Colonic mucosa (tissue), 4 donors: ENCODE measurements around the gene GRIK2. TPM values are rescaled to one million over a fixed set of nuclear protein-coding genes. Genes with fewer than 3 reads are reported as not detected.

Experiments
- DNase-seq: peaks from one replicate; pipeline ENCODE4 v3.0.0-alpha.2; 2020
- H3K27ac ChIP-seq: fragments of 200-600 bp; one replicate; pipeline ENCODE4 v1.8.0; 2021
- H3K27me3 ChIP-seq: fragments of 200-600 bp; one replicate; pipeline ENCODE4 v1.8.0; 2021
- H3K36me3 ChIP-seq: fragments of 200-600 bp; one replicate; pipeline ENCODE4 v1.8.0; 2021
- H3K4me1 ChIP-seq: fragments of 200-600 bp; one replicate; pipeline ENCODE4 v1.8.0; 2021; ENCODE audit warnings: mild to moderate bottlenecking
- H3K4me3 ChIP-seq: fragments of 200-600 bp; one replicate; pipeline ENCODE4 v1.8.0; 2021
- H3K9ac ChIP-seq, 2 donors: one replicate each; pipeline ENCODE4 v1.7.0; 2013; ENCODE audit warnings: control low read depth in 2 of 2, low read depth in 2 of 2, low read length in 2 of 2
- H3K9me3 ChIP-seq: fragments of 200-600 bp; one replicate; pipeline ENCODE4 v1.8.0; 2021
- CTCF ChIP-seq: fragments of 200-600 bp; IDR thresholded peaks from one replicate; pipeline ENCODE4 v1.8.0; 2022; ENCODE audit warnings: antibody characterized with exemption, mild to moderate bottlenecking
- intact Hi-C: fragments of 100-400 bp; cut with DNase I; formaldehyde crosslinking; loops from one replicate; pipeline ENCODE4 v1.14.1; 2022
- total RNA-seq, 2 donors: library from RNA; stranded (reverse); fragmentation: NEBNext Ultra II Directional in 1 of 2; extraction: Animal tissue kit (Norgen Biotek cat#: 25700) in 1 of 2; gene quantifications; one replicate each; pipeline ENCODE4 v1.2.1, GENCODE V29; 2021
- donor health status: healthy.
- donor health status: DM: no; HTN: no; CAD: no.
- donor health status: DM: no; HTN: no; CAD: no.

GRIK2 gene
- total RNA-seq, 2 donors from 2014 or later: 0.50 to 0.72 TPM

- intact Hi-C loops: no loop called here
- no peak for DNase-seq
- no peaks in the 10 kb centered on the region for H3K36me3 ChIP-seq
- H3K9me3 ChIP-seq: no peaks in the 10 kb centered on the region
- no peak overlapping the region for H3K9ac ChIP-seq
- TF ChIP-seq CTCF: no peak
- H3K4me3 ChIP-seq: no peak overlapping the region
- H3K27ac ChIP-seq: no peak overlapping the region
- no peaks in the 10 kb centered on the region for H3K4me1 ChIP-seq
- H3K27me3 ChIP-seq: no peaks in the 10 kb centered on the region
Measured at GRCh38 chr6:101528801-101529200, 135.3 kb downstream of the GRIK2 start.

GRCh38 chr6:101531538-101531937 is 138.0 kb downstream of the GRIK2 start:
- no peak overlapping the region for H3K4me3 ChIP-seq
- TF ChIP-seq CTCF: no peak
- H3K27ac ChIP-seq: no peak overlapping the region
- no peak overlapping the region for H3K9ac ChIP-seq
- intact Hi-C loops: no loop called here
- H3K9me3 ChIP-seq: no peaks in the 10 kb centered on the region
- H3K4me1 ChIP-seq: no peaks in the 10 kb centered on the region
- no peaks in the 10 kb centered on the region for H3K27me3 ChIP-seq
- no peak for DNase-seq
- no peaks in the 10 kb centered on the region for H3K36me3 ChIP-seq

GRCh38 chr6:101534386-101534785 is 140.9 kb downstream of the GRIK2 start:
- Histone ChIP-seq H3K9ac (no peak overlapping the region), H3K9me3 (no peaks in the 10 kb centered on the region), H3K27ac (no peak overlapping the region), H3K36me3 (no peaks in the 10 kb centered on the region), H3K4me1 (no peaks in the 10 kb centered on the region), H3K27me3 (no peaks in the 10 kb centered on the region), H3K4me3 (no peak overlapping the region)
- intact Hi-C loops: no loop called here
- TF ChIP-seq CTCF: no peak
- DNase-seq: no peak

DNA sequence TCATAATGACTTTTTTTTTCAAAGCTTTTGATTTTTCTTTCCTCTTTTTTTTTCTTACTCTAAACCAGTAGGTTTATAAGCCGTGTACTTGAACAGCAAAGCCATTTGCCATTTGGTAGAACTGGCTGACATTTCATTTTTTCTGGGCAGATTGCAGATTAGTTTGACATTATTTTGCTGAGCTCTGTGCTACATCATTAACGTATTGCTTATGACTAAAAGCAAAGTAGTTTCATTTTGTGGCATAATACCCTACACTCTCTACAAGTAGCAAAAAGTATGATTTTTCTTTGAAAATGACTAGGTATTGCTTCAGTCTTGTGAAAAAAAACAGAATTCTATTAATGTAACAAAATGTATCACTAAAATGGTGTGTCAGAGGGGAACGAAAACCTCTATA is 141.3 kb downstream of the GRIK2 start:
- Histone ChIP-seq H3K27me3 (no peaks in the 10 kb centered on the region), H3K36me3 (no peaks in the 10 kb centered on the region), H3K4me1 (no peaks in the 10 kb centered on the region), H3K9ac (no peak overlapping the region), H3K4me3 (no peak overlapping the region), H3K27ac (no peak overlapping the region), H3K9me3 (no peaks in the 10 kb centered on the region)
- TF ChIP-seq CTCF: no peak
- no peak for DNase-seq
- intact Hi-C loops: no loop called here

DNA sequence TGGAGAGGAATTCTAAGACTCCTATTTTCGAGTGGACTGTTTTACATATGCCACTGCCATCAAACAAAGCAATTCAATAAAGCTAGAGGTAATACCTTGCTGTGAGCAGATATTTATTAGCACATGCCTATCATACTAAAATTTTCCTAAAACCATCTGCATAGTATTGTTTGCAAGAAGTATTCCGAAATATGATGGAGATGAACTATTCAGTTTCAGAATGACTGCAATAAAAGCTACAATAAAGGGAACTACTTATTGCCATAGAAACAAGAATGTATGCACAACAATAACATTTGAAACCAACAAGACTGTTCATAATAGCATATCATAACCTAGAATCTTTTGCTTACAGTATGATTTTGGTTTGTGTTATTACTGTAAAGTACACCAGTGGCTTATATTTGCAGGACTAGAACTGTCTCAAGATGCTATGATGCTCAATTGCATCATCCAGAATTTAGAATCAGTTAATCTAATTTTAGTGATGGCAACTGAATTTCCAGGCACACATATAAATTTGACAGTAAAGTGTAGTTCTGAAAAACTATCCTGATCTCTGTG is 144.3 kb downstream of the GRIK2 start:
- no peaks in the 10 kb centered on the region for H3K36me3 ChIP-seq
- no peak overlapping the region for H3K4me3 ChIP-seq
- H3K9me3 ChIP-seq: no peaks in the 10 kb centered on the region
- no peaks in the 10 kb centered on the region for H3K27me3 ChIP-seq
- no peak for TF ChIP-seq CTCF
- no peak overlapping the region for H3K27ac ChIP-seq
- intact Hi-C loops: no loop called here
- DNase-seq: no peak
- H3K4me1 ChIP-seq: no peaks in the 10 kb centered on the region
- no peak overlapping the region for H3K9ac ChIP-seq
